ENCODE measurements around the gene NRN1L.
A peak's percentile ranks its signal among the peaks of the same experiment; 100 is the strongest.
"Not testable (repeated sequence)": the region's sequence is repeated elsewhere in the genome, so short reads cannot be mapped to it uniquely, and the experiment has no call there.

The NRN1L gene

DNA sequence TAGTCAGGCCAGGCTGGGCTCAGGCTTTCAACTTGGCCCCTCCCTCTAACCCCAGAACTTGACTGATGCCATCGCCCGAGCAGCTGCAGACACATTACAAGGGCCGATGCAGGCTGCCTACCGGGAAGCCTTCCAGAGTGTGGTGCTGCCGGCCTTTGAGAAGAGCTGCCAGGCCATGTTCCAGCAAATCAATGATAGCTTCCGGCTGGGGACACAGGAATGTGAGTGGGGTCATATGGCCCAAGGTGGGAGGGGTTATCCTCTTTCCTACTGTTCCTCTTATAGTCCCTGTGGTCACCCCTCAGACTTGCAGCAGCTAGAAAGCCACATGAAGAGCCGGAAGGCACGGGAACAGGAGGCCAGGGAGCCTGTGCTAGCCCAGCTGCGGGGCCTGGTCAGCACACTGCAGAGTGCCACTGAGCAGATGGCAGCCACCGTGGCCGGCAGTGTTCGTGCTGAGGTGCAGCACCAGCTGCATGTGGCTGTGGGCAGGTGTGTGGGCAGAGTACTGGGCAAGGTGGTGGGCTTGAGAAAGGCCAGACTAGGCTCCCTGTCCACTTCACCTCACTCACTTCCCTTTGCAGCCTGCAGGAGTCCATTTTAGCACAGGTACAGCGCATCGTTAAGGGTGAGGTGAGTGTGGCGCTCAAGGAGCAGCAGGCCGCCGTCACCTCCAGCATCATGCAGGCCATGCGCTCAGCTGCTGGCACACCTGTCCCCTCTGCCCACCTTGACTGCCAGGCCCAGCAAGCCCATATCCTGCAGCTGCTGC lies 2.1 kb upstream of the NRN1L start:
- DNase-seq (ENCODE audit: low spot score) = no peak

- no peak for DNase-seq (ENCODE audit: low spot score)
These were observed 1.4 kb upstream of the NRN1L start for GRCh38 chr16:67883146-67883871.

DNA sequence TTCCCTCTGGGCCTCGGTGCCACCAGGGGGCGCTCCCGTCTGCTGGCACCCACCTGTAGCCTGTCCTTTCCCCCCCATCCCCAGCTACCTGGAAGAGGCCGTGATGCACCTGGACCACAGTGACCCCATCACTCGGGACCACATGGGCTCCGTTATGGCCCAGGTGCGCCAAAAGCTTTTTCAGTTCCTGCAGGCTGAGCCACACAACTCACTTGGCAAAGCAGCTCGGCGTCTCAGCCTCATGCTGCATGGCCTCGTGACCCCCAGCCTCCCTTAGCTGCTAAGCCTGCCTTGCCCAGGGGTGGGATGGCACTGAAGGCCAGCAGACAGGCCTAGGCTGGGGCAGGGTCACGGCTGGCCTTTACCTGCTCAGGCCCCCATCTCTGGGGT lies 818 bp upstream of the NRN1L start:
- peak; percentile 70 for DNase-seq (ENCODE audit: low spot score)

- no peak for DNase-seq (ENCODE audit: low spot score)
These were observed 860 bp downstream of the NRN1L start for GRCh38 chr16:67885545-67885944.

- DNase-seq (ENCODE audit: low spot score) = no peak
These were observed 1.3 kb downstream of the NRN1L start for GRCh38 chr16:67885976-67886375.

GRCh38 chr16:67886387-67886786 lies 1.7 kb downstream of the NRN1L start:
- no peak for DNase-seq (ENCODE audit: low spot score)

- no peak for DNase-seq (ENCODE audit: low spot score)
These were observed 3.6 kb downstream of the NRN1L start for GRCh38 chr16:67888331-67888730.

- no peak for DNase-seq (ENCODE audit: low spot score)
These were observed 7.7 kb downstream of the NRN1L start for GRCh38 chr16:67892375-67892774.

DNA sequence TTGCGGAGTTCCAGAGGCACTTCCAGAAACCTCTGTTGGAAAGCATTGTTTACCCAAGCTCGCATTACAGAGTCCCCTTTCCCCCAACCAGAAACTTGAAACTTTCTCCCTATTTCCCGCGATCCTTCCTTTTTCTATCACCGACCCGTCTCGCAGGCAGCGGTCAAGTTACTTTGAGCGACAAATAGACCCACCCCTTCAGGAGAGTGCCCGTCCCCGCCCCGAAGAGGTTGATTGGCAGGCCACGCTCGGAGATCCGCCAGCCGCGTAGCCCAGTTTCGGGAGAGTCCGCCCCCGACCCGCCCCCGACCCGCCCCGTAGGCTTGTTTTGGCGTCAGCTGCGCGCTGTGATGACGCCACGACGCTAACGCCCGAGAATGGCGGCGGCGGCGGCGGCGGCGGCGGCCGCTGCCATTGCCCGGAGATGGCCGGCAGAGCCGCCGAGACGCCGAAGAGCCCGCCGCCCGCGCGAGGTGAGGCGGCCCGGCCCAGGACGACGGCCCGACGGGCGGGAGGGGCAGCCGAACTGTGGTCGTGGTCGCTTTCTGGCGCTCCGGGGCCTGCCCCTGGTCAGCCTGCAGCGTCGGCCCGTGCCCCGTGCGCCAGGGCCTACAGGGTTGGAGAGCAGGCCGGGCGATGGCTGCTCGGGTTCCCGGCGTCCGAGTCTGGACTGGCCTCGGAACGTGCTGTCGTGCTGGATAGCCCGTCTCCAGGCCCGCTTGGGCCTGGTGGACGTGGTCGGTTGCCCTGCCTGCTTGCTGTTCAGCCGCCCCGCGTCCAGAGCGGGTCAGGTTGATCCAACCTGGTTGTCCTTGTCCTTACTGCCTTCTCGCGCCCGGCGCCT lies 8.4 kb downstream of the NRN1L start, which contains the start of gene PSKH1:
Gene PSKH1 (plus strand): TSS at position 356 of the 844 bp plus-strand sequence. CDS start 15,496 bp downstream, outside the sequence.
- DNase-seq (ENCODE audit: low spot score) = peak; percentile 92

- DNase-seq (ENCODE audit: low spot score) = no peak
These were observed 9.2 kb downstream of the NRN1L start for GRCh38 chr16:67893743-67894399.

DNA sequence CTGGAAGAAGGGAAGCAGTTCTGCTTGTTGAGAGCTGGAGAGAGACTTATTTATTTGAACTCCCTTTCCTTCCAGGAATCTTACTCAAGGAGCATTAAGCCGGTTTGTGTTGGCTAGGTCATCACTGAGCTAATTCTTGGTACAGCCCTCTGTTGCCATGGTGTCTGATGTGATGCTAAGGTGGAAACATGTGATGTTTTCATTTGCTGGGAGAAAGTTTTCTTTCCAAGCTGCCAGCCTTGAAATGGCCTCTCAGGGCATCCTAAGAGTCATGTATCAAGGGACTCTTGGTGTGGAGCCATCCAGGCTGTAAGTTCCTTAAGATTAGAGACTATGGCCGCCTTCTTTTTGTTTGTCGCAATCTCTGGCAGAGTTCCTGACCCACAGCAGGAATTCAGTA lies 12.5 kb downstream of the NRN1L start:
- no peak for DNase-seq (ENCODE audit: low spot score)

- no peak for DNase-seq (ENCODE audit: low spot score)
These were observed 17.0 kb downstream of the NRN1L start for GRCh38 chr16:67901734-67902133.

DNA sequence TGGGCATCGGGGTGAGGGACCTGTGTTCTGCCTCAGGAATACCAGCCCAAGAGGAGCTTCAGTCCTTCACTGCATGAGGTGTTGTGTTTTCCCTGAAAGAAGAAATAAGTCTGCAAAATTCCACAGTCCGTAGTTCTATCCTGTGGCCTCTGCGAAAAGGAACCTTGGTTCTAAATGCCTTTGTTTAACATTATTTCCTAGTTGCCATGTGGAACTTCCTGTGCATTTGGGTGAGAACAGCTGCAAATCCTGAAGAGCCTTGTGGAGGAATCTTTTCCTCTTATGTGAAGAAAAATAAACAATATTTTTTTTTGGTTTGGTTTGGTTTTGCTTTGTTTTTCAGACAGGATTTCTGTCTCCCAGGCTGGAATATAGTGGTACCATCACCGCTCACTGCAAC lies 18.1 kb downstream of the NRN1L start:
- no peak for DNase-seq (ENCODE audit: low spot score)

- no peak for DNase-seq (ENCODE audit: low spot score)
These were observed 22.9 kb downstream of the NRN1L start for GRCh38 chr16:67907397-67908180.

DNA sequence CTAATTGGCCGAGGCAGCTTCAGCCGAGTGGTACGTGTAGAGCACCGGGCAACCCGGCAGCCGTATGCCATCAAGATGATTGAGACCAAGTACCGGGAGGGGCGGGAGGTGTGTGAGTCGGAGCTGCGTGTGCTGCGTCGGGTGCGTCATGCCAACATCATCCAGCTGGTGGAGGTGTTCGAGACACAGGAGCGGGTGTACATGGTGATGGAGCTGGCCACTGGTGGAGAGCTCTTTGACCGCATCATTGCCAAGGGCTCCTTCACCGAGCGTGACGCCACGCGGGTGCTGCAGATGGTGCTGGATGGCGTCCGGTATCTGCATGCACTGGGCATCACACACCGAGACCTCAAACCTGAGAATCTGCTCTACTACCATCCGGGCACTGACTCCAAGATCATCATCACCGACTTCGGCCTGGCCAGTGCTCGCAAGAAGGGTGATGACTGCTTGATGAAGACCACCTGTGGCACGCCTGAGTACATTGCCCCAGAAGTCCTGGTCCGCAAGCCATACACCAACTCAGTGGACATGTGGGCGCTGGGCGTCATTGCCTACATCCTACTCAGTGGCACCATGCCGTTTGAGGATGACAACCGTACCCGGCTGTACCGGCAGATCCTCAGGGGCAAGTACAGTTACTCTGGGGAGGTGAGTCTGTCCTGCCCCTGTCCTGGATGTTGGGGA lies 24.5 kb downstream of the NRN1L start:
- no peak for DNase-seq (ENCODE audit: low spot score)

DNA sequence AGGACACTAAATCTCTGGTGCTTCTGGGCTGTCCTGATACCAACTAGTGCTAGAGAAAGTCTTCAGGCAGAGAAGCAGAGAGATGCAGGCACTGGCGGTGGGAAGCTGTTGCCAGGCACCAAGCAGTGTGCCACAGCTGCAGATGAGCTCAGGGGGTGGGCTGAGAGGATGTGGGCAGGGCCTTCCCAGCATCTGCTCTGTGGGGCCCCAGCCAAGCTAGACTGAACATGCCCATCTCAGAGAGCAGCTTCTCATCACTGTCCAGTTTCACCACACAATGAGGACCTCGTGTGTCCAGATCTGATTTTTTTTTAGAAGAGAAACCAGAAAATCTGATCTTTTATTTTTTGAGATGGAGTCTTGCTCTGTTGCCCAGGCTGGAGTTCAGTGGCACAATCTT lies 25.5 kb downstream of the NRN1L start:
- DNase-seq (ENCODE audit: low spot score) = no peak

DNA sequence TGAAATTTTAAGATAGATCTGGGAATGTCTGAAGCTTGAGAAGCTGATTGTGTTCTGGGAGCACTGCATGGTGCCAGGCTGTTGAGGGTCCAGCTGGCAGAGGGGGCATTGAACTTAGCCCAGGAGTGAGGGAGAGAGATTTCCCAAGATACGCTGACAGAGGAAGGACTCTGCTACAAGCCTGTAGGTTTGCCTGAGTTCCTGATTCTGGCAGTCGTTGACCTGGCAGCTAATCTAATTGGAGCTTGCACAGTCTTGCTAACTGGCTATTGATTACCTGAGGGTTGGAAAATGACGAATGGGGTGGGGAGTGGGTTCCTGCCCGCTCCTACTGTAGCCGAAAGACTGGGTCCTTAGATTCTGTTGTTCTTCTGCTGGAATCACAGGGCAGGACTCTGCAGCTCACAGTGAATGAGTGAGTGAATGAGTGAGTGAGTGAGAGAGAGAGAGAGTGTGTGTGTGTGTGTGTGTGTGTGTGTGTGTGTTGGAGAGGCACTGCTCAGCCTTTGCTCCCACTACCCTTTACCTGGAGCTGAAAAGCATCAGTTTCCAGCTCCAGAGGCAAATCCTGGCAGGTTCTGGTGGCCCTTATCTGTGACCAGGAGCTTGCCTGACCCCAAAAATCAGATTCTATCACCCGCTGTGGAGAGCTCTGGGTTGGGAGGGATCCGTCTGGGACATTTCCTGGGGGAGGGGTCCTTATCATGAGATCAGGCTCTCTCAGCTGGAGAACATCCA lies 30.2 kb downstream of the NRN1L start:
- no peak for DNase-seq (ENCODE audit: low spot score)

DNA sequence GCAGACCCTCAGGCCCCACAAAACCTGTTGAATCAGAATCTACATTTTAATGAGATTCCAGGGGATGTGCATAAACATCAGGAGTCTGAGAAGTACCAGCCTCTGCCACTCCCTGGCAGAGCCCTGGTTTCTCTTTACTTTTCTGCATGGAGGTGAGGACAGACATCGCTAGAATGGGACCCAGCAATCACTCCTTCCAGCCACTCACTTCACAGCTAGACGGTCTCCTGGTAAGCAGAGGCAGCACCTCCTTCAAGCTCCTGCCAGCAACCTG lies 30.7 kb downstream of the NRN1L start:
- not testable (repeated sequence) for DNase-seq (ENCODE audit: low spot score)

DNA sequence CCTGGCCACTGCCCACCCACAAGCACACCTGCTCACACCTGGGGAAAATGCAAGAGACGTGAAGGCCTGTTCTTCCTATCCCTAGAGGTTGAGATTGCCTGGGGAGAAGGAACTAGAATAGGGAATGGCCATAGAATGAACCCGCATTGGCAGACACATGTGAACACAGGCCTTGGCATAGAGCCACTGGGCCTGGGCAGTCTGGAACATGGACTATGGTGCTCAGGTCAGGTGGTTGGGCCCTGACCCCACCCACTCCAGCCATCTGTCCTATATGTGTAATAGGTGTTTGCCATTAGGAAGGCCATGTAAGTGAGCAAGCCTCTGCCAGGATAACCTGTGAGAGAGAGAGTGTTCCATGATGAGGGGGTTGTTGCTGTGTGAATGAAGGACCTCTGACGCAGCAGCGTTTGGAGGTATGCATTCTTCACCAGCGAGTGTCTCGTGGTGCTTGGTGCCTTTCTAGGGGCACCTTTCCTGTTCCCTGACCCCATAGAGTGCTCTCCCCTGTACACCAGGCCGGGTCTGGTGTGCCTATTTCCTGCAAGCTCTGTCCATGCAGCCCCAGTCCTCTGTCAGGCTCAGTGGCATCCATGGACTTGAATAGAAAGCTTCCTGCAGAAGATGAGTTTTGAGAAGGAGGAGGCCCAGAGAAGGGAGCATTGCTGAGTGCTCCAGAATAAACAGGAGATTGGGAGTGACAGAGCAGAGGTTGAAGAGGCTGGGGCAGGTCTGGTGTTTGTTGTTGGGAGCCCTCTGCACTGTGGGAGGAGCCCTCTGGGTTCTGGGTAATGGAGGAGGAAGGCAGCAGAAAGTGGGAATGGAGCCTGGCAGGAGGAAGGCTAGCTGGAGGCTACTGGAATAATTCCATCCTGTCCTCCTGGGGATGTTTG lies 31.4 kb downstream of the NRN1L start:
- DNase-seq (ENCODE audit: low spot score) = no peak

Measured in CD4-positive, alpha-beta T cell treated with Interleukin-15 for 4 hours (primary cell).